Right lobe of liver (tissue), 4 donors: ENCODE data around the gene SAMD11.

Source experiments
- CTCF ChIP-seq, 4 donors: fragments of 200-600 bp in 3 of 4; fragments of 450-650 bp in 1 of 4; IDR thresholded peaks; one replicate each; pipeline versions ENCODE4 v1.5.1 to v1.8.0; 2016 to 2022; ENCODE audit warnings: antibody characterized with exemption in 4 of 4, mild to moderate bottlenecking in 2 of 4
- POLR2A ChIP-seq: fragments of 450-650 bp; IDR thresholded peaks from one replicate; pipeline ENCODE4 v1.6.1; 2017; ENCODE audit warnings: antibody characterized with exemption, mild to moderate bottlenecking
- donor health status: DM: no; HTN: no; CAD: no.
- donor health status: DM: no; HTN: no; CAD: no.
- donor health status: DM: no; HTN: yes; CAD: no.

DNA sequence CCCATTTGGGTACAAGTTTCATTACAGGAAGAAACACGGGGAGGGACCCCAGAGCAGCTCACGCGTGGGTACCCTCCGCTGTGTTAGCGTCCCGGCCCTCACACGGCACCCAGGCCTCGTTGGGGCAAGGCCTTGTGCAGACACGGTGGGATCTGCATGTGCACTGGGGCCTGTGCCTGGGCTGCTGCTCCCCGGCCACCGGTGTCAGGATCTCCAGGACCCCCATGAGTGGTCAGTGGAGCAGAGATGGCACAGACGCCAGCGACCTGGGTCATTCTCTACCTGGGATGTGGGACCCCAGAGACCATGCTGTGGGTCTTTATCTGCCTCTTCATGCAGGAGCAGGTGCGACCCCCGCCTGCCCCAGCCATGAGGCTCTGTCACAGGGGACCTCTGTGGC lies 5.4 kb upstream of the SAMD11 start:
- no peak for TF ChIP-seq POLR2A
- no peak for TF ChIP-seq CTCF (IDR thresholded peaks at IDR 0.05)
